Measurements from ENCODE around the gene CRYGS.

GRCh38 chr3:186510374-186511079 is 33.7 kb downstream of the CRYGS start:
- peak; percentile 52 for TF ChIP-seq CTCF (conservative IDR thresholded peaks at IDR 0.05; ENCODE audit: low read length)
- no peak for TF ChIP-seq EZH2phosphoT487 (IDR thresholded peaks at IDR 0.05; ENCODE audit: borderline replicate concordance, low read depth, low read length)

Data from OCI-LY7 (cell line).